HepG2 (cell line): ENCODE results near the gene CDCA5. TPM values are rescaled to one million over a fixed set of nuclear protein-coding genes. Genes with fewer than 3 reads are reported as not detected.

Source experiments
- CENPT ChIP-seq: sonication (generic); formaldehyde crosslinking; IDR thresholded peaks from 2 replicates; pipeline ENCODE4 v1.8.0; 2022; ENCODE audit warnings: low read depth, mild to moderate bottlenecking, moderate library complexity, missing genetic modification reagents
- DNMT3B ChIP-seq: conservative IDR thresholded peaks from 2 replicates; pipeline ENCODE4 v1.6.1; 2016; ENCODE audit warnings: missing biosample characterization, control low read depth
- FOXK2 ChIP-seq: fragments of 450-650 bp; IDR thresholded peaks from 2 replicates; pipeline ENCODE4 v1.6.1; 2016
- FOXP1 ChIP-seq, 2 experiments: fragments of 450-650 bp in 1 of 2; IDR thresholded peaks; 2 replicates each; pipeline ENCODE4 v1.6.1; 2017 to 2018; ENCODE audit warnings: antibody characterized with exemption in 1 of 2
- GLMP ChIP-seq: sonication (generic); formaldehyde crosslinking; IDR thresholded peaks from 2 replicates; pipeline ENCODE4 v1.9.0; 2021; ENCODE audit warnings: missing genetic modification reagents, mild to moderate bottlenecking, borderline replicate concordance
- HMG20A ChIP-seq: IDR thresholded peaks from 2 replicates; pipeline ENCODE4 v1.6.1; 2016; ENCODE audit warnings: borderline replicate concordance
- HNRNPL ChIP-seq: fragments of 200-400 bp; formaldehyde crosslinking; IDR thresholded peaks from 2 replicates; pipeline ENCODE4 v1.6.1; 2017; ENCODE audit warnings: mild to moderate bottlenecking, low read depth, low read length
- IKZF4 ChIP-seq: sonication (generic); formaldehyde crosslinking; IDR thresholded peaks from 2 replicates; pipeline ENCODE4 v1.5.1; 2020; ENCODE audit warnings: borderline replicate concordance, mild to moderate bottlenecking, low read depth, missing genetic modification reagents; ENCODE audit errors: not compliant biosample characterization
- KDM5B ChIP-seq: sonication (generic); formaldehyde crosslinking; IDR thresholded peaks from 2 replicates; pipeline ENCODE4 v1.4.0; 2020; ENCODE audit warnings: missing genetic modification reagents, mild to moderate bottlenecking, borderline replicate concordance
- MNT ChIP-seq: fragments of 450-650 bp; IDR thresholded peaks from 2 replicates; pipeline ENCODE4 v1.6.1; 2016
- MTA1 ChIP-seq: sonication (generic); formaldehyde crosslinking; IDR thresholded peaks from 2 replicates; pipeline ENCODE4 v1.4.0; 2020; ENCODE audit warnings: missing genetic modification reagents, mild to moderate bottlenecking, borderline replicate concordance
- MXD4 ChIP-seq: IDR thresholded peaks from 2 replicates; pipeline ENCODE4 v1.6.1; 2016; ENCODE audit warnings: mild to moderate bottlenecking, missing biosample characterization, missing genetic modification reagents
- MYNN ChIP-seq: sonication (generic); formaldehyde crosslinking; IDR thresholded peaks from 2 replicates; pipeline ENCODE4 v1.4.0; 2020; ENCODE audit warnings: mild to moderate bottlenecking, low read depth, missing genetic modification reagents
- POLR2A ChIP-seq, 2 experiments: IDR thresholded peaks; 2 replicates each; pipeline ENCODE4 v1.6.1; 2011; ENCODE audit warnings: low read depth in 2 of 2, low read length in 2 of 2, mild to moderate bottlenecking in 1 of 2, moderate library complexity in 1 of 2; ENCODE audit not compliant: insufficient read depth in 1 of 2
- SALL2 ChIP-seq: sonication (generic); formaldehyde crosslinking; IDR thresholded peaks from 2 replicates; pipeline ENCODE4 v1.8.1; 2023; ENCODE audit warnings: mild to moderate bottlenecking, missing genetic modification reagents, inconsistent platforms
- TBX2 ChIP-seq: sonication (generic); formaldehyde crosslinking; IDR thresholded peaks from 2 replicates; pipeline ENCODE4 v1.5.0; 2020; ENCODE audit warnings: missing genetic modification reagents, mild to moderate bottlenecking, borderline replicate concordance
- ZFP36L2 ChIP-seq: sonication (generic); formaldehyde crosslinking; IDR thresholded peaks from 2 replicates; pipeline ENCODE4 v1.4.0; 2020; ENCODE audit warnings: missing genetic modification reagents
- ZNF350 ChIP-seq: sonication (generic); formaldehyde crosslinking; IDR thresholded peaks from 2 replicates; pipeline ENCODE4 v1.4.0; 2020; ENCODE audit warnings: mild to moderate bottlenecking, low read depth, missing genetic modification reagents, borderline replicate concordance
- ZNF556 ChIP-seq: sonication (generic); formaldehyde crosslinking; IDR thresholded peaks from 2 replicates; pipeline ENCODE4 v1.4.0; 2020; ENCODE audit warnings: mild to moderate bottlenecking, missing genetic modification reagents, borderline replicate concordance
- ZNF562 ChIP-seq: sonication (generic); formaldehyde crosslinking; IDR thresholded peaks from 2 replicates; pipeline ENCODE4 v1.8.0; 2022; ENCODE audit warnings: missing genetic modification reagents, borderline replicate concordance
- ZNF605 ChIP-seq: sonication (generic); formaldehyde crosslinking; IDR thresholded peaks from 2 replicates; pipeline ENCODE4 v1.8.0; 2022; ENCODE audit warnings: mild to moderate bottlenecking, missing genetic modification reagents
- ZNF703 ChIP-seq: sonication (generic); formaldehyde crosslinking; IDR thresholded peaks from 2 replicates; pipeline ENCODE4 v1.5.1; 2020; ENCODE audit warnings: missing genetic modification reagents, mild to moderate bottlenecking, moderate library complexity, borderline replicate concordance
- ZNF75D ChIP-seq: sonication (generic); formaldehyde crosslinking; IDR thresholded peaks from 2 replicates; pipeline ENCODE4 v1.8.1; 2023; ENCODE audit warnings: missing genetic modification reagents, mild to moderate bottlenecking, borderline replicate concordance
- ZNF784 ChIP-seq: sonication (generic); formaldehyde crosslinking; IDR thresholded peaks from 2 replicates; pipeline ENCODE4 v1.5.1; 2020; ENCODE audit warnings: missing genetic modification reagents, mild to moderate bottlenecking, borderline replicate concordance
- ZNF883 ChIP-seq: sonication (generic); formaldehyde crosslinking; IDR thresholded peaks from 2 replicates; pipeline ENCODE4 v1.5.1; 2020; ENCODE audit warnings: mild to moderate bottlenecking, missing genetic modification reagents; ENCODE audit errors: not compliant biosample characterization
- polyA plus RNA-seq, 8 experiments: library from polyadenylated mRNA; depleted of rRNA in 3 of 8; stranded (reverse) in 7 of 8; unstranded in 1 of 8; fragments of >200 nt; fragmentation: Illumina TruSeq in 4 of 8; extraction: Trizol in 4 of 8; gene quantifications; 2 replicates each; pipeline versions ENCODE4 v1.2.1 to v1.2.3, GENCODE V29; 2011 to 2016; ENCODE audit warnings: low read depth in 4 of 8, missing spikeins in 1 of 8, mixed read lengths in 1 of 8; ENCODE audit not compliant: insufficient read depth in 1 of 8
- total RNA-seq, 5 experiments: library from RNA; depleted of rRNA; stranded (reverse); fragments of >200 nt; fragmentation: Illumina TruSeq; extraction: Trizol; gene quantifications; 2 replicates each; pipeline ENCODE4 v1.2.3, GENCODE V29; 2016; ENCODE audit warnings: low read depth in 1 of 5

Gene CDCA5
- total and polyA plus RNA-seq, 2 of the 13 experiments (the other 11 are each of a cell fraction or from before 2014, with no cell fraction given), result 13.5 to 50.6 TPM

- TF ChIP-seq POLR2A (IDR thresholded peaks at IDR 0.05; ENCODE audit: insufficient read depth in 1 of 2, low read depth in 2 of 2, low read length in 2 of 2) (peak in 1 of 2 experiments; percentile 87; a peak in 2 of 4 replicates), KDM5B (CRISPR knock-in tag) (no peak; the same call in 1 of the 2 replicates), IKZF4 (CRISPR knock-in tag) (no peak), CENPT (CRISPR knock-in tag) (peak; percentile 15; the same call in 1 of the 2 replicates), DNMT3B (CRISPR knock-in tag) (no peak), FOXK2 (peak; percentile 76), ZNF883 (no peak), ZNF556 (CRISPR knock-in tag) (peak; percentile 44; the same call in 1 of the 2 replicates), HMG20A (no peak), ZNF75D (CRISPR knock-in tag) (no peak), MTA1 (CRISPR knock-in tag) (0 out of 2 replicates have a peak, but pooled peaks have one; percentile 63), HNRNPL (peak; percentile 79), MXD4 (CRISPR knock-in tag) (peak; percentile 88), GLMP (CRISPR knock-in tag) (no peak), FOXP1 (IDR thresholded peaks at IDR 0.05) (no peak), FOXP1 (CRISPR knock-in tag; IDR thresholded peaks at IDR 0.05) (no peak), TBX2 (peak; percentile 80), ZNF562 (no peak), SALL2 (CRISPR knock-in tag) (no peak; the same call in 1 of the 2 replicates), ZNF784 (CRISPR knock-in tag) (no peak; the same call in 1 of the 2 replicates), ZNF703 (CRISPR knock-in tag) (no peak; the same call in 1 of the 2 replicates), ZNF350 (CRISPR knock-in tag) (peak; percentile 77; the same call in 1 of the 2 replicates), MYNN (CRISPR knock-in tag) (no peak), ZFP36L2 (CRISPR knock-in tag) (no peak), ZNF605 (CRISPR knock-in tag) (peak; percentile 67), MNT (peak; percentile 84)
Observed at GRCh38 chr11:65117206-65118096, 33.6 kb upstream of the CDCA5 start, which contains the start of gene ZNHIT2 (continued).
